GM12892 (cell line): ENCODE data around the gene ESAM.

Experiments
- POLR2A ChIP-seq: IDR thresholded peaks from 2 replicates; pipeline ENCODE4 v1.6.1; 2011; ENCODE audit warnings: low read depth, low read length, control low read depth
- POLR2AphosphoS5 ChIP-seq: IDR thresholded peaks from 2 replicates; pipeline ENCODE4 v1.6.1; 2011; ENCODE audit warnings: low read depth, low read length, control low read depth

- no peak for TF ChIP-seq POLR2A
- no peak for TF ChIP-seq POLR2AphosphoS5
Observed at GRCh38 chr11:124778281-124778680, 16.2 kb upstream of the ESAM start.
